Ramos (cell line): ENCODE data around the gene ABCC4.

Experiments used
- in situ Hi-C: fragments of 300-500 bp; cut with MboI; formaldehyde crosslinking; loops from one replicate; pipeline ENCODE4 v1.14.3; 2022; ENCODE audit warnings: low sequenced_read_pairs; ENCODE audit not compliant: unreplicated experiment

ABCC4 gene

GRCh38 chr13:95083758-95084157, 217.5 kb downstream of the ABCC4 start:
- in situ Hi-C loops, result no loop called here

GRCh38 chr13:95083066-95083465, 218.2 kb downstream of the ABCC4 start:
- in situ Hi-C loops, result no loop called here

- in situ Hi-C loops, result no loop called here
Observed at GRCh38 chr13:95075506-95075905, 225.7 kb downstream of the ABCC4 start.

- in situ Hi-C loops, result no loop called here
Observed at GRCh38 chr13:95074820-95075219, 226.4 kb downstream of the ABCC4 start.

- in situ Hi-C loops, result no loop called here
Observed at GRCh38 chr13:95073747-95074311, 227.4 kb downstream of the ABCC4 start.

- in situ Hi-C loops, result no loop called here
Observed at GRCh38 chr13:95067303-95067702, 233.9 kb downstream of the ABCC4 start.

- in situ Hi-C loops, result no loop called here
Observed at GRCh38 chr13:95060014-95060519, 241.2 kb downstream of the ABCC4 start.

- in situ Hi-C loops, result no loop called here
Observed at GRCh38 chr13:95059306-95059705, 241.9 kb downstream of the ABCC4 start.

- in situ Hi-C loops, result no loop called here
Observed at GRCh38 chr13:95058680-95059079, 242.6 kb downstream of the ABCC4 start.

- in situ Hi-C loops, result no loop called here
Observed at GRCh38 chr13:95056266-95056665, 245.0 kb downstream of the ABCC4 start.

- in situ Hi-C loops, result no loop called here
Observed at GRCh38 chr13:95050800-95051615, 250.2 kb downstream of the ABCC4 start.

GRCh38 chr13:95049772-95050171, 251.5 kb downstream of the ABCC4 start:
- in situ Hi-C loops, result no loop called here

GRCh38 chr13:95044452-95045205, 256.6 kb downstream of the ABCC4 start:
- in situ Hi-C loops, result no loop called here

GRCh38 chr13:95039415-95039814, 261.8 kb downstream of the ABCC4 start:
- in situ Hi-C loops, result no loop called here

GRCh38 chr13:95038949-95039348, 262.3 kb downstream of the ABCC4 start:
- in situ Hi-C loops, result no loop called here

GRCh38 chr13:95035311-95036109, 265.7 kb downstream of the ABCC4 start:
- in situ Hi-C loops, result no loop called here

- in situ Hi-C loops, result no loop called here
Observed at GRCh38 chr13:95033890-95034289, 267.4 kb downstream of the ABCC4 start.

- in situ Hi-C loops, result no loop called here
Observed at GRCh38 chr13:95032121-95032520, 269.1 kb downstream of the ABCC4 start.

GRCh38 chr13:95030821-95031343, 270.4 kb downstream of the ABCC4 start:
- in situ Hi-C loops, result no loop called here

- in situ Hi-C loops, result no loop called here
Observed at GRCh38 chr13:95027638-95028037, 273.6 kb downstream of the ABCC4 start.
